OCI-LY7 (cell line): Measurements from ENCODE around the gene MS4A18.

ENCODE experiments used
- CTCF ChIP-seq: fragments of 200-600 bp; sonication (generic); conservative IDR thresholded peaks from 2 replicates; pipeline ENCODE4 v1.5.1; 2014; ENCODE audit warnings: mild to moderate bottlenecking, antibody characterized with exemption, low read length, moderate library complexity, mixed read lengths
- EZH2phosphoT487 ChIP-seq: fragments of 200-600 bp; sonication (generic); IDR thresholded peaks from 2 replicates; pipeline ENCODE4 v1.6.1; 2018; ENCODE audit warnings: low read depth, borderline replicate concordance, mild to moderate bottlenecking, mixed run types, antibody characterized with exemption, low read length, moderate library complexity, mixed read lengths

- TF ChIP-seq CTCF (no peak), EZH2phosphoT487 (no peak)
These were observed 58.6 kb downstream of the MS4A18 start for GRCh38 chr11:60783141-60783484.
